Esophagus mucosa (tissue), 1 donor: Measurements from ENCODE around the gene SEMA4D. TPM values are rescaled to one million over a fixed set of nuclear protein-coding genes. Genes with fewer than 3 reads are reported as not detected.
A peak's percentile ranks its signal among the peaks of the same experiment; 100 is the strongest.

ENCODE experiments used
- ATAC-seq: fragments of 200-7000 bp; cut with Tn5 transposase; one replicate; pipeline ENCODE4 v1.9.1; 2020
- total RNA-seq: library from RNA; stranded (reverse); gene quantifications from one replicate; pipeline ENCODE4 v1.2.4, GENCODE V29; 2023
- donor health status: DM: yes; HTN: yes; CAD: no.

Gene SEMA4D
- total RNA-seq, 1 donor from 2014 or later, result 30.4 TPM

GRCh38 chr9:89382026-89382986 is 115.6 kb downstream of the SEMA4D start:
- no peak for ATAC-seq

GRCh38 chr9:89381308-89381609 is 116.7 kb downstream of the SEMA4D start:
- ATAC-seq, result no peak

GRCh38 chr9:89380437-89381307 is 117.2 kb downstream of the SEMA4D start:
- ATAC-seq, result no peak

DNA sequence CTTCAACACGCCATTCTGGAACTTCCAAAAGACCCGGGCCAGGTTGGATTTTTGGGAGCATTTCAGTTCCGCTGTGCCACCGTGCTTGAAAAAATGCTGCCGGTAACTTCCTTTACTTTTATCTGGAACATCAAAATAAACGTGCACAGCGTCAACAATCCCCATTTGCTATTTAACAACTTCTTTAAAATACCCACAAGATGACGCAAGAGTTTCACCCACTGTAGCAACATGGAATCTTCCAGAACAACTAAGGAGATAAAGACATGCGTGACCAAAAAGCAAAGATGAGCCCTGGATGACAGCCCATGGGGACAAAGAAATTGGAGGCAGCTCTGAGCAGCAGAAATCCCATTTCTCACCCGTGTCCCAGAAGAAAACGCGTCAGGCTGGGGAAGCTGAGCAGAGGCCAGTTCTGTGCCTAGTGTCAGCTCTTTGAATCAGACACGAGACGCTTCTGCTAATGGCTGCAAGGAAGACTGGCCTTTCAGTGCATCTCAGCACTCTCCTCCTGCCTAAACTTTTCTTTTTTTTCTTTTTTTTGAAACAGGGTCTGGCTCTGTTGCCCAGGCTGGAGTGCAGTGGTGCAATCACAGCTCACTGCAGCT is 118.3 kb downstream of the SEMA4D start:
- ATAC-seq, result no peak

- ATAC-seq, result no peak
Observed at GRCh38 chr9:89379031-89379430, 118.9 kb downstream of the SEMA4D start.

GRCh38 chr9:89378541-89378940 is 119.4 kb downstream of the SEMA4D start:
- no peak for ATAC-seq

DNA sequence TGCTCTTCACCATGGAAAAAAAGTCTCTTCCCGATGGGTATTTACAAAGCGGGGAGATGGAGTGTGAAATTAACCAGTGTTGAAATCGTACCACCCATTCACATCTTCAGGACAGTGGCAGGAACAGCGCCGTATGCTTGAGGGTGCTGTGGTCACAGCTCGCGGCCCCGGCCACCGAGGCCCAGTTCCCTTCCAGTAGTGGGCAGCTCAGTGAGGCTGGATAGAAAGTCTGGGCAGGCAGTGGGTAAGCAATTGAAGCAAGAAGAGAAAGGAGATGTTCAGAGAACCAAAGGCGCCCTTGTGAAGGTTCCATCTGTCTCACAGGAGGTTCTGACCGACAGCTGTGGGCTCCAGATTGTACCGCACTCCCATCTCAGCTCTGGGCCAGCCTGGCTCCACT is 120.5 kb downstream of the SEMA4D start:
- ATAC-seq, result no peak

DNA sequence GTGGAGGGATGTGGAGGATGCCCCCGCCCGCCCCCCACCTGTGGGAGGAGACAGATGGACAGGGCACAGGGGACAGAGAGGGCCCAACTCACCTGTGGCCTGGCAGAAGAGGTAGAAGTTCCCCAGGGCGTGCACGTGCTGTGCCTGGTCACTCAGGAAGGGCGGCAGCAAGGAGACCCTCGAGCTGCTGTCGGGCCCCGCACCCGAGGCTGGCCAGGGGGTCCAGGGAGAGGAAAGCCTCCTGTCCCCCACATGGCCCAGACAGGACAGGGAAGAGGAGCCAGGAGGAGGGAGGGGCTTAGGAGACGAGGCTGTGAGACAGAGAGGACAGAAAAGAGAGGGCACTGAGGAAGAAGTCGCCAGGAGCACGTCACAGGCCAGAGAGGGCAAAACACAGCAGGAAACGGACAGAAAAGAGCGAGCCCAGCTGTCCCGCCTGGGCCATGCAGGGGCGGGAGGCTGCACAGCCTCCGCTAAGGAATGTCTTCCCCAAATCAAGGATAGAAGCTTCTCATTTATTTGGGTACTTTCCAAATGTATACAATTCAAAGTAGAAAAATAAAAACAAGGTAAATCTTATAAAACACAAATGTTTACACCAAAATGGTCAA is 121.1 kb downstream of the SEMA4D start:
- no peak for ATAC-seq

DNA sequence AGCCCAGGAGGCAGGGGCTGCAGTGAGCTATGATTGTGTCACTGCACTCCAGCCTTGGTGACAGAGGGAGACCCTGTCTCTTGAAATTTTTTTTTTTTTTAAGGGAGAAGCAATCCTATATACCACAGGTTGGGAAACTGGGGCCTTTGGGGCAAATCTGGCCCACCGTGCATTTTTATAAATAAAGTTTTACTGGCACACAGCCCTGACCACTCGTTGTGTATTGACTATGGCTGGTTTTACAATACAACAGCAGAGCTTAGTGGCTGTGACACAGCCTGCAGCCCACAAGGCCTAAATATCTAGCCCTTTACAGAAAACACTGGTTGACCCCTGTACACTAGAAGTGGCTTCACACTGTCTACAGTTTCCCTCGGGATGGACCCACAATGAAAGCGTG is 121.6 kb downstream of the SEMA4D start:
- no peak for ATAC-seq

DNA sequence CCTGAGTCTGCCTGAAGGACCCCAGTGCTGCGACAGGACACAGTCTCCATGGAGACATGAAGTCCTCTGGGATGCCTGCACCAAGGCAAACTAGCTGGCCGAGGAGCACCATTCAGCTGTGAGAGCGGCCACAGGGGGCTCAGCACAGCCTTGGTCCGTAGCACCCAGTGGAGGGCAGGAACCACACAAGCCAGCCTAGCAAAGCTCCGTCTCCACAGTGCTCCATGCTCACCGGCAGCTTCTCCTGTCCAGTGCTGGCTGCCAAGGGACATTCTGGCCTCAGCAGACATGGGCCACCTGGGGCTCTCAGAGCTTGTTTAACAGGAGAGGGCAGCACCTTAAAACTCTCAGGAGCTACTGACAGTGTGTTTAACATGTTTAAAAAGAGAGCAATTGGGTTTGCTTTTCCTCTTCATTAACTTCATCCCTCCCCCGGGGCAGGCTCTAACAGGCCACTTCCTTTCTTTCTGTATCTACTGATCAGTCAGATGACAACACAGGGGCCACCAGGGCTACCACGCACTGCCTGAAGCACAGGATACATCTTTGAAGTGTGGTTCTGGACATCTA is 122.6 kb downstream of the SEMA4D start:
- peak; percentile 22 for ATAC-seq

DNA sequence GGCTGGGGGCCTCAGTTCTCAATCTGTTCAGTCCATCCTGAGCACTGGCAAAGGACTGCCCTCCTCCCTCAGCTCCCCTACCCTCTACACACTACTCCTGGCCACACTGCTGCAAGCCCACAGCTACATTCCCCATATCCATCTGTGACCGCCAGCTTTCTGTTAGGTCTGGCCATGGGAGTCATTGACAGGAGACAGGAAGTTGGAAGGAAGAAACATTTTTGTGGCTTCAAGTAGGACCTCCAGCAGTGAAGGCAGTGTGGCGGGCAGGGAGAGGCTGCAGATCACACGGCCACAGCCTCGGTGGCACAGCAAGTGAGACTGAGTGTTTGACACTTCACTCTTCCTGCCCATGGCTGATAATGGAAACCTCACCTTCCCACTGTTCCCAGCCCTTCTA is 123.7 kb downstream of the SEMA4D start:
- ATAC-seq, result no peak

DNA sequence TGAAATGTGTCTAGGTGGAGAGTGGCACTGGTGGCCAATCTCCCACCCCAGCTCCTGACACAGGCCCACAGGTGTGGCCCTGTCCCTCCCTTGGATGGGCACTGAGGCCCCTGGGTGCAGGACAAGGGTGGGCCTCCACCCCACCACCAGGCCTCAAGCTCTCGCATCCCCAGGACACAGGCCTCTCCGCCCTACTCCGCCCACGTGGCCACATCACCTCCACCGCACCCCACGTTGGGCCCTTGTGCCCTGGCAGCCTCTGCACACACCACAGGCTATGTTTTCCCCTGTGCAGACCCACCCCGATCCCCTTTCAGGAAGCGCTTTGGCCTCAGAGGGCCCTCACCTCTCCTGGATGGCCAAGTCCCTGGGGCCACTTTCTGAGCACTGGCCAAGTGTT is 124.9 kb downstream of the SEMA4D start:
- no peak for ATAC-seq

DNA sequence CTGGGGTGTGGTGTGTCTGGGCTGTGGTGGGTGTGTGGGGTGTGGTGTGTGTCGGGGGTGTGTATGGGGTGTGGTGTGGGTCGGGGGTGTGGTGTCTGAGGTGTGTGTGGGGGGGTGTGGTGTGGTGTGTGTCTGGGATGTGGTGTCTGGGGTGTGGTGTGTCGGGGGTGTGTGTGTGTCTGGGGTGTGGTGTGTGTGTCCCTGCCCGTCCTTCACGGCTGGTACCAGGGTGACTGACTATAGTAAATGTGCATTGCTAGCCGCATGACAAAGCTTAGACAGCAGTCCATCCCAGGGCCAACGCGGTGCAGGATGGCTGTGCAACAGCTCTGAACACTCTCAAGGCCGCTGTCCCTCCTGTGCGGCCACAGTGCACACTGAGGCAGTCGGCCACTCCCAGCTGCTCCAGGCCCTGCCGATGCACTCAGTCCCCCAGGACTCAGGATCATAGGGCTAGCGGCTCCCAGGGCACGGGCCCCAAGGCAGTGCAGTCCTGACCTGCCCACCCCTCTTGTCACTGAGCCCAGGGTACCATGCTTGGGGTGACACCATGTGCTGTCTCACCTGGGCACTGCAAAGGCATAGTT is 125.6 kb downstream of the SEMA4D start:
- ATAC-seq, result peak; percentile 42

GRCh38 chr9:89371791-89372190 is 126.1 kb downstream of the SEMA4D start:
- peak; percentile 3 for ATAC-seq

DNA sequence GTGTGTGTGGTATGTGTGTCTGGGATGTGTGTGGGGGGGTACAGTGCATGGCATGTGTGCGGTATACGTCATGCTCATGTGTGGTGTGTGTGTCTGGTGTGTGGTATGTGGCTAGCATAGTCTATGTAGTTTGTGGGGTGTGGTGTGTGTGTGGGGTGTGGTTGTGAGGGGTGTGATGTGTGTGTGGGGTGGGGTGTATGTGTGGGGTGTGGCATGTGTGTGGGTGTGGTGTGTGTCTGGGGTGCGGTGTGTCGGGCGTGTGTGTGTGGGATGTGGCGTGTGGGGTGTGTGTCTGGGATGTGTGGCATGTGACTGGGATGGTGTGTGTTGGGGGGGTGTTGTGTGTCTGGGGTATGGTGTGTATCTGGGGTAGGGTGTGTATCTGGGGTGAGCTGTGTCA is 127.3 kb downstream of the SEMA4D start:
- ATAC-seq, result no peak

DNA sequence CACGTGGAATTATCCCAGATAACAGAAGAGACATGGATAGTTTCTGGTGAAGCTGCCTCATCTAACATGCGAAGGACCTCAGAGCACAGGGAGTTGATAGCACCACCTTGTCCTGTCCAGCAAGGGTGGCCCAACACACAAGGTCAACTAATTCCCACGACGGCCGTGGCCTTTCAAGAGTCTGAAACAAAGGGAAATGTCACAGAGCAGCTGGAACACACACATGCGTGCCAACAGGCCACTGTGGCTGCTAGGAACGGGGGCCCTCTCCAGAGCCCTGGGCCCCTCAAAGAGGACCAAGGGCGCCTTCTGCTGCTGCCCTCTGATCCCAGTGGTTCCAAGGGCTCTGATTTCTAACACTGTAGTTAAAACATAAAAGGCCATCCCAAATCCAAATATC is 128.9 kb downstream of the SEMA4D start:
- no peak for ATAC-seq

GRCh38 chr9:89368550-89368949 is 129.4 kb downstream of the SEMA4D start:
- no peak for ATAC-seq

GRCh38 chr9:89367726-89368437 is 130.0 kb downstream of the SEMA4D start:
- ATAC-seq, result no peak

GRCh38 chr9:89367281-89367680 is 130.6 kb downstream of the SEMA4D start:
- no peak for ATAC-seq

DNA sequence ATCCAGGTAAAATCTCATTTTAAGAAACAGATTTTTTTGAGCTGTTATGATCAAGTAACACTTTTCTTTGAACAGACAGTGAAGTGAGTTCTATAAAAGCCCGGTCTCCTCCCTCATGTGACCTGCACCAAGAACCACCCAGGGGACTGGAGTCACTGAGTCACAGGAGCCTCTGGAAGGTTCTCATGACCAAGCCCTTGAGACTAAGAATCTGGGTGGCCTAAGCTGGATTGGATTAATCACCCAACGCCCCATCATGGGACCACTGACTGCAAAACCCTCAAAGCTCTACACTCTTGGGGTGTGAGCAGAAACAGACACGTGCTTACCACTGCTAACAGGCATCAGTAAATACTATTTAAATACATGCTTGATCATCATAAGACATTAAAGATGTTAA is 131.2 kb downstream of the SEMA4D start:
- no peak for ATAC-seq

DNA sequence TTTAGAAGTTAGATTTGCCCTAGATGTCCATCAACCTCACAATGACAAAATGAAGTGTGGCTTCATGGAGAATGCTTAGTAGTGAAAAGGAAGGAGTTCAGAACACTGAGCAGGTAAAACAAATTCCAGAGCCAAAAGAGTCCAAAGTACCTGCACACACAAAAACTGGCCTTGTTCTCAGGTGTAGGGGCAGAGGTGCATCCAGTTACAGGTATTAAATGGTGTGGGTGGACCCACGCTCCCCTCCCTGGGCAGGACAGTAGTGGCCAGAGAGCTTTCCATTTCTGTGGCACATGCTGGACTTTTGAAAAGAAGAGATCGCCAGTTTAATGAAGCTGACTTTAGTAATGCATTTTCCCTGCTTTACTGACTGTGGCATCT is 132.4 kb downstream of the SEMA4D start:
- no peak for ATAC-seq
